Fibroblast of skin of back (primary cell): Measurements from ENCODE around the gene ATP6V0C.
"Not testable (repeated sequence)": the region's sequence is repeated elsewhere in the genome, so short reads cannot be mapped to it uniquely, and the experiment has no call there.

Source experiments
- DNase-seq: peaks from one replicate; pipeline ENCODE4 v3.0.0-alpha.2; 2013

Gene ATP6V0C

DNA sequence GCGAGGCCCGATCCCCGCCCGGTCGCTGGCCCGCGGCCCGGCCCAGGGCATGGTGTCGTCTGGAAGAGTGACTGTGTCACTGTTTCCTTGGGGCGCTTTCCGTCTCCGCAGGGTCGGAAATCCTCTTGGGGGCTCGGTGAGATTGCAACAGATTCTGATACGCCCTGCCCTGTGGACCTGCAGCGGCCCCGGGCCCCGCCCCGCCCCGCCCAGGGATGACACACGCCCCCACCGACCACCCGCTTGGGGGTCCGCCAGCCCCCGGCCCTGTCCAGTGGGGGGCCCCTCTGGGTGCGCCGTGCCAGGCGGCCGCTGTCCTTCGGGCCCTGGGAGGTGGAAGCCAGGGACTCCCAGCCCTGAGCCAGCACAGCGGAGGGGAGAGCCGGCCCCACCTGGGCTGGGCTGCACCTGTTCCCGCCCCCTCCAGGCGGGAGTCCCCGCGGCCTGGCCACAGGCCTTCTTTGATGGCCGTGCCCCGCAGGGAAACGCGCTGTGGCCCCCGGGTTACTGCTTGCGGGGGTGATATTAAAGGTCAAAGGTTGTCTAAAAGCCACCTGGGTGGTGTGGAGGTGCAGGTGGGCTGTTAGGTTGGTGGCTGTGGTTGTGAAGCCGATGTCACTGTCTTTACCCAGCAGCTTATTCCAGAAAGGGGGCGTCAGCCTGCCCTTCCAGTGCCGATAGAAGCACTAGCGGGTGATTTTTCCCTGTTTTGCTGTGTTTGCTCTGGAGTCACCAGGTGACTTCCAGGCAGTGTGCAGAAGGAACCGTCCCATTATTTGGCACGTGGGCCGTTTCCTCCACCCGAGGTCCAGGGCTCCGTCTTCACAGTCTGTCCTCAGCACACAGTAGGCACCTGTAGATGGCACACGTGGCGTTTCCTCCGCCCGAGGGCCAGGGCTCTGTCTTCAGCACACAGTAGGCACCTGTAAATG lies 38.1 kb upstream of the ATP6V0C start:
- DNase-seq, result no peak

DNA sequence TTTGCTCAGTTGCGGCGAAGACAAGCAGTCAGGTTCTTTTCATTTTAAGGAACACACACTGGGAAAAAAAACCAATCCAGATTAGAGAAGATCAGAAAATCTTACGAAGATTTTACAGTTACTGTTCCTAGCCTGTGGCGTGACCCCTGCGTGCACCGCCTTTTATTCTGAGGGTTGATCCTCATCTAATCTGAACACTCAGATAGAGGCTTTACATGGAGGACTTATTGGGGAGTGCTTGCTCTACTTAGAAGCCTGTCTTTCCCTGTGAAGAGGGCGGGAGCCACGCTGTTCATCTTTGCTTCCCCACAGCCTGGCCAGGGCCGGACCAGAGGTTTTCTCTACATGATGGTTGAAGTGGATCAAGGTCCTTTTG lies 37.4 kb upstream of the ATP6V0C start:
- DNase-seq, result no peak

DNA sequence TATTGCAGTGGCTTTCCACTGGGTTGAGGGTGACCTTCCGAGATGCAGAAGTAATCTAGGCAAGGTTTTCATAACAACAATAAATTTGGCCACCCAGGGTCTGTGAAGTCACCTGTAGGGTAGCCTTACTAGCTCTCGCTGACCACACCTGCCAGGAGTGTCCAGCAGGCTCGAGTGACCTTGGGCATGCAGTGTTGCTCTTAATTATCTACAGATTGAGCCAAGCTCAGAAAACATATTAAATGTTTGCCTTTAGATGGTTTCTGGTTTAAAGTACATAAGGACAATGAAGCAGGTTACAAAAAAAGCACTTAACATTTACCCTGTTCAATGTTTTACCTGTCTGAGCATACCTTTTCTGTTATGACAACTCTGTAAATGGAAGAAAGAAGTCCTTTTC lies 37.0 kb upstream of the ATP6V0C start:
- DNase-seq, result no peak

DNA sequence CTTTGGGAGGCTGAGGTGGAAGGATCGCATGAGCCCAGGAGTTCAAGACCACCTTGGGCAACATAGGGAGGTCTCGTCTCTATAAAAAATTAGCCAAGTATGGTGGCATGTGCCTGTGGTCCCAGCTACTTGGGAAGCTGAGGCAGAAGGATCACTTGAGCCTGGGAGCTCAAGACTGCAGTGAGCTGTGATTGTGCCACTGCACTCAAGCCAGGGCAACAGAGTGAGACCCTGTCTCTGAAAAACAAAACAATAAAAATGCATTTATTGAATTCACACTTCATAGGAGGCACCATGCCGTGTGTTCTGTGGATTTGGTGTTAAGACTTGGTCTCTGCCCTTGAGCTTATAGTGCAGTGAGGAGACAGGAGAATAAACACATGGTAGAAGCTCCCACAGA lies 36.4 kb upstream of the ATP6V0C start:
- DNase-seq, result no peak

DNA sequence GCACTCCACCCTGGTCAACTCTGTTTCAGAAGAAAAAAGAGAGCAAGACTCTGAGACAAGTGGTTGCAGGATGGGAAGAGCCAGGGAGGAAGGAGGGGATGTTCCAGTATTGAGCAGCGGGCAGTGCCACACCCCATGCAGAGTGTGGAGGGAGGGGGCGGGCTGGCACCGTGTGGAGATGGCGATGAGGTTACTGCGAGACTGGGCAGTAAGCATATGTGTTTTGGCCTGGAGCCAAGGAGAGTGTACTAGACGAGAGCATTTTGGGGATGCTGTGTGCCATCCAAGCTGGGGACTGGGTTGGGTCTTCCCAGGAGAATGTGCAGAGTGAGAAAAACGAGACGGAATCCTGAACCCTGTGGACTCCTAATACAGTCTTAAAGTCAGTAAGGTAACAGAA lies 35.5 kb upstream of the ATP6V0C start:
- no peak for DNase-seq

DNA sequence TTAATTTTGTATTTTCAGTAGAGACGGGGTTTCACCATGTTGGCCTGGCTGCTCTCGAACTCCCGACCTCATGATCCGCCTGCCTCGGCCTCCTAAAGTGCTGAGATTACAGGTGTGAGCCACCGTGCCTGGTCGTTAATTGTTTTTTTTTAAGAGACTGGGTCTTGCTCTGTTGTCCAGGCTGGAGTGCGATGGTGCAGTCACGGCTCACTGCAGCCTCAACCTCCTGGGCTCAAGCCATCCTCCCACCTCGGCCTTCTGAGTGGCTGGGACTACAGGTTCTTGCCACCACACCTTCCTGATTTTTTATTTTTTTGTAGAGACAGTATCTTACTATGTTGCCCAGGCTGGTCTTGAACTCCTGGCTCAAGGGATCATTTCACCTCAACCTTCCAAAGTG lies 33.8 kb upstream of the ATP6V0C start:
- DNase-seq, result not testable (repeated sequence)

DNA sequence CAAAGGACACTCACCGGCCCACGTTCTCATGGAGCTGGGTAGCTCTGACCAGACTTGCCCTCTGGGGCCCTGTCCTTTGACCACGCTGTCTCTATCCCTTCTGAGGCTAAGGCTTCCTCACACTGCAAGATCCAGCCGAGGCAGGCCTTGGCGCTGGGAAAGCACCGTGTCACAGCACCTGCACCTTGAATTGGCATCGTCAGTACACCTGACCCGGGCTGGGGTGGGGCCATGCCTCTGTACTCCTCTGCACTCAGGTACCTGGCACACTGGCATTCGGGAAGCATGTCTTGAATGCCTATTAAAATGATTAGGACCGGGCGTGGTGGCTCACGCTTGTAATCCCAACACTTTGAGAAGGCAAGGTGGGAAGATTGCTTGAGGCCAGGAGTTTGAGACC lies 32.8 kb upstream of the ATP6V0C start:
- DNase-seq, result no peak

DNA sequence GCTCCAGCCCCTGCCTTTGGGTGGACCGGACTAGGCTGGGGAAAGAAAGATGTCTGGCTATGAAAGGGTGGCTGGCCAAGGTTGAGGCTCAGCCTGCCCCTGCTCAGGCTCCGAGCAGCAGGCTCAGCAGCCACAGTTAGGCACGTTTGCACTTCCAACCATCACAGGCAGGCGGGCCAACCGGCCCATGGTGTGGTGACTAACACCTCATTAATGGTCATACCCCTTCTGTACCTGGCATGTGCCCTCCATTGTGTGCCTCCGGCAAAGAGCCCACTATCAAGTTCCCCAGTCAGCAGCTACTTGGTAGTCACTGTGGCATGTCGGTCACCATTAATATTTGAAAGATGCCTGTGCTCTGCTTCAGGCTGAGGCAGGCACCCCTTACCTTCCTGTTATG lies 32.1 kb upstream of the ATP6V0C start:
- DNase-seq, result no peak

DNA sequence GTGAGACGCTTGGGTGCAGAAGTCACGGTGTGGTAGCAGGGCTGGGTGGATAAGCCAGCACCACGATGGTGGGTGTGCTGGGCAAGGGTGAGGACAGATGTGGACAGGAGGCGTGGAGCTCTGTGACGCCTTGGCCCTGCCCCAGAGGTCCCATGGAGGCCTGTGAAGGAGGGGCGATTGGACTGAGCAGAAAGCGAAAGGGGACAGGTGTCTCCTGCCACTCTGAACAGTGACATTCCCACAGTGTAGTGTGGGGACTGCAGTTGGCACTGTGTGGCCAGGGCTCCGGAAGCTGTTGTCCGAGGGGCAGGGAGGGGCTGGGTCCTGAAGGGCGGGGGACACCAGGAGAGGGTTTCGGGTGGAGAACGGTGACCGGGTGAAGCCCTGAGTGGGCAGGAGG lies 31.5 kb upstream of the ATP6V0C start:
- no peak for DNase-seq

DNA sequence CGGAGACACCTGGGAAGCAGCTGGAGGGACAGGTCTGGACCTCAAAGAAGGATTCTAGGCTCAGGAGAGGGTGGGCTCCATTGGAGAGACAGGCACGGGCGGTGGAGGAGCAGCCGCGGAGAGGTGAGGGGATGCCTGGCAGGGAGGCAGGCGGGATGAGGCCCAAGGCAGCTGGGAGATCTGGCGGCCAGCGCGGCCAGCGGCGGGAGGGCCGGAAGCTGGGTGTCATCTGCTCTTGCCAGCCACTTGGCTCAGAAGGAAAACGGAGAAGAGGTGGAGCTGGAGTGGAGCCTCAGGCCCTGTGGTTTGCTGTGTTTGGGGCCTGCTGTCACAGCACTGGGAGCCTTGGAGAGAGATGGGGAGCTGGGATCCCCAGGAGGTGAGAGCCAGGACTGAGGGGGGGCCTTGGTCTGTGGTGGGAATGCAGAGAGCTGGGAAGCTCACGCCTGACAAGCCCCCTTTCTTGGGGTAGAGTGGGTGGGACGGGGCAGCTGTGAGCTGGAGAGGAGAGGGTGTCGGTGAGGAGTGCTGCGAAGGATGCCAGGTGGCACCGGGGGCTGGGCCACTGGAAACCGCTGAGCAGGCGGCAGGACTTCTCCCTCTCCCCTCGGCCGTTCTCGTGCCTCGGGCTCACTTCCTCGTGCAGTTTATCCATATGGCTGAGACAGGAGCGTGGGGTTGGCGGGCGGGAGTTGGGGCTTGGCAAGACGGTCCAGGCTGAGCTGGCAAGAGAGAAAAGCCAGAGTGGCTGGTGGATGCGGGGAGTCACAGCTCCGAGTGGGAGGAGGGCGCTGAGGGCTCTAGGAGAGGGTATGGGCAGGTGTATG lies 30.8 kb upstream of the ATP6V0C start:
- peak; percentile 56 for DNase-seq

DNA sequence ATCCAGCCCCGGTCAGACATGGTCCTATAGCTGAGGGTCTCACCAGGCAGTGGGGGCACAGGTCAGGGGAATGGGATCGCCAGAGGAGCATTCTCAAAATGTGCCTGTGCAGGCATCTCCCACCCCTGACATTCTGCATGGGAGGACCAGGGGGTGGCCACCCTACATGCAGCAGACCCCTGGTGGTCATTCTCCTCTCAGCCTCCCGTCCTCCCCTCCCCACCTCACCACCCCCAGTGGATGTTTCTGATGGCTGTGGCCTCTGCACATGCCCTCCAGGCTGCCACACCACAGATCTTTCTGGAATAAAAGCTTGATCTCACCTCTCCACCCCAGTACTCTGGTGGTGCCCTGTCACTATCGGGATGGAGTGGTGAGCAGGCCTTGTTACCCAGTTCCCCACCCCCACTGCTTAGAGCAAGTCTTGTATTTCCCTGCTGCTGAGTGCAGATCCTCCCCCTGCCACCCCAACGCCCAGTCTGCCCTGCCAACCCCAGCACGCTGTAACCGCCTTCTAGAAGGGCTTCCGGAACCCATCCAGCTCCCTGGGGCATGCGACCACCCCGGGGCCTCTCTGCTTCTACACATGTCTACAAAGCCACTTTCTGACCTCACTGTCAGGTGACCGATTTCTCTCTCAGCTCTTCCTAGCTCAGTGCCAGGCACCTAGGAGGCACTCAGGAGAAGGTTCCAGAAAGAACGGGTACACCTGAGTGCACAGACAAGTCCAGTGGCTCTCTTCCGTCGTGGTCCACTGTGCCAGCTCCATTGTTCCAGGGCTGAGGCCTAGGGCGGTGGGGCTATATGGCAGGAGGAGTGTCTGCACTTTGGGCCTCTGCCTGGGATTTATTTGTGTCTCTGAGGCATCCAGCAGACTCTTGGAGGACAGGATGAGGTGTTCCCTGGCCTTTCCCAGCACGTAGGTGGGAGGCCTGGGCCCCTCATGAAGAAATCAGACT lies 29.5 kb upstream of the ATP6V0C start:
- DNase-seq, result no peak

DNA sequence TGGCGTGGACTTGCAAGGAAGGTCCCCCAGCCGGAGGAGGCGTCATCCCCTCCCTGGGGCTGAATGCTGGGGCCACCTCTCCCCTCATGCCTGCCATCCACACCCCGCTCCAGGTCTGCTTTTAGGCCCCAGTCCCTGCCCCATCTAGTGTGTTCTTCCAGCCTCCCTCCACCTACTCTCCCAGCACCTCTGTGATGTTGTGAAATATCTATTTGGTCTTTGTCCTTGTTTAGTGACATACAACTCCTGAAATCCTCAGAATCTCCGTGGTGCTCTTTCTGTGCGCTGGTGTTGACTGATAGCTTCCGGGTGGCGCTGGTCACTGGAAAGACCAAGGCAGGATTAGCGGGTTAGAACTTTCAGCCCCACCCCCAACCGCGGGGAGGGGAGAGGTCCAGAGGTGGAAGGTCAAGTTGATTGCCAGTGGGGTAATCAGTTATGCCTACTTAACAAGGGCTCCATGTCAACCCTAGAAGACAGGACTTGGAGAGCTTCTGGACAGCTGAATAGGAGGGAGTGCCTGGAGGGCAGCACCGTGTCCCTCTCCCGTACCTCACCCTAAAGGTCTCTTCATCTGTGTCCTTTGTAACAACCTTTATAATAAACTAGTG lies 28.7 kb upstream of the ATP6V0C start:
- no peak for DNase-seq

DNA sequence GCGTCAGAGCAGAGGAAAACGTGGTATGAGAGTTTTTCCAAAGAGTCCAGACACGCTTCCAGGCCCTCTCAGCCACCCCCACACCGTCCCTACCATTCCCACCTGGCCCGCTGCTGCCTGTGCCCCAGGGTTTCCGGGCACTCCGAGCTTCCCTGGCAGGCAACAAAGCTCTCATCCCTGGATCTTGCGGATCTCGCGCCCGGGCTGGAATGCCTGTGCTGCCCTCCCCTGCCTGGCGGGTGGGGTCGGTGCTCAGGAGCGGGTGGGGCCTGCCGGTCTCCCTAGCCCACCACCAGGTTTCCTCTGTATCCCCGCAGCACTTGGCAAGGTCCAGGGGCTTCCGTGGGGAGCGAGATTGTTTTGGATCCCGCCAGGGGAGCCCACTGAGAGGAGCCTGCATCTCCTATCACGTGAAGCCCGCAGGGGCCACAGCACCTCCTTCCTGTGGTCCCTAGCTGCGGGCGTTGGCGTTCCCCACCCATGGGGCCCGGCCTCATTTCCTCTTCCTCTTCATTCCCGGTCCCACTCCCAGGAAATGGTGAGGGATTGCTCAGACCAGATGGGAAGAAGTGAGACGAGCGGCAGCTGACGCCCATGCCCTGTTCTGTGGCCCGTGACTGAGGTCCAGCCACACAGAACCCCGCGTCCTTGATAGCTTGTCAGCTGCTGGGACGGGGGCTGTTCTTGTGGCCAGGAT lies 27.8 kb upstream of the ATP6V0C start:
- DNase-seq, result no peak

DNA sequence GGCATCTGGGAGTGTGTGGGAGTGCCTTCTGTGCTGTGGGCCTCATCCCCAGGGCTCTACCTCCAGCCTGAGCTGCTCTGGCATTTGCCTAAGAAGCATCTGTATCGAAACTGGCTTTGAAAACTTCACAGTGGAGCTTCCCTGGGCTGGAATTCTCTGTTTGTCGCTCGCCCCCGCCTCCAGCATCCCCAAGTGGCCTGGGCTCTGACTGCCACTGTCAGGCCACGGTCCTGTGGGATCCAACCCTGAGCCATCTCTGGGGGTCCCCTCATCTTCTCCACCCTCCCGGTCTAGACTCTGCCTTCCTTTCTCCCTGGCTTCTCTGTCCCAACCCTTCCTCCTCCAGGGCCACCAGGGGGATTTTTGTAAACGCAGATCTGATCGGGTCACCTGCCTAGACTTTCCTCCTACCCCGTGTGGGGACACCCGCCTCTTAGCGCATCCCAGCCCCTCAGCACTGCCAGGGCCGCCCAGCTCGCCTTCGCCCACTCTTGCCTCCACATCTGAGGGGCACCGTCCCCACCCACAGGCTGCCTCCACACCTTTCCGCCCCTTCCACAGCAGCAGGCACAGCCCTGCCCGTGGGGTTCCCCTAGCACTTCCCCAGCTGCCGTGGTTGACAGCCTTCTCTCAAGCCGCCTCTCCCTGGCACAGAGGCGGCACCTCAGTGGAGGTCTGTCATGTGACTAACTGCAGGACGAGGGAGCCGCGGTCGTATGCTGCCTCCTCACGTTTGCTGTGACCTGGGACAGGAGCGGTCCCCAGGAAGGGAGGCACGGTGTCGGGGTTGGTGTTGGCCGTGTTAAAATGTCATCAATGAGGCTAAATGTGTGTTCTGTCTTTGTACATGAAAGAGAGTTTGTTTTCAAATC lies 26.9 kb upstream of the ATP6V0C start:
- peak; percentile 25 for DNase-seq

DNA sequence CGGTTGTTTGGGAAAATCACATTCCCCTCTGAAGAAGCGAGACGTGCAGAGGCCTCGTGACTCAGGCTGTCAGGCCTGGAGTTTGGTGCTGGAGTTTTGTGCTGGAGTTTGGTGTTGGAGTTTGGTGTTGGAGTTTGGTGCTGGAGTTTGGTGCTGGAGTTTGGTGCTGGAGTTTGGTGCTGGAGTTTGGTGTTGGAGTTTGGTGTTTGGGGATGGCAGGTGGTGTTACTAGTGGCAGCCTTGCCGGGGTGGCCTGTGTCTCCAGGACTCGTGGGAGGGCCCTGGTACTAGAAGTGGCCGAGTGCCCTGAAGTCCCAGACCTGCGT lies 26.3 kb upstream of the ATP6V0C start:
- no peak for DNase-seq

DNA sequence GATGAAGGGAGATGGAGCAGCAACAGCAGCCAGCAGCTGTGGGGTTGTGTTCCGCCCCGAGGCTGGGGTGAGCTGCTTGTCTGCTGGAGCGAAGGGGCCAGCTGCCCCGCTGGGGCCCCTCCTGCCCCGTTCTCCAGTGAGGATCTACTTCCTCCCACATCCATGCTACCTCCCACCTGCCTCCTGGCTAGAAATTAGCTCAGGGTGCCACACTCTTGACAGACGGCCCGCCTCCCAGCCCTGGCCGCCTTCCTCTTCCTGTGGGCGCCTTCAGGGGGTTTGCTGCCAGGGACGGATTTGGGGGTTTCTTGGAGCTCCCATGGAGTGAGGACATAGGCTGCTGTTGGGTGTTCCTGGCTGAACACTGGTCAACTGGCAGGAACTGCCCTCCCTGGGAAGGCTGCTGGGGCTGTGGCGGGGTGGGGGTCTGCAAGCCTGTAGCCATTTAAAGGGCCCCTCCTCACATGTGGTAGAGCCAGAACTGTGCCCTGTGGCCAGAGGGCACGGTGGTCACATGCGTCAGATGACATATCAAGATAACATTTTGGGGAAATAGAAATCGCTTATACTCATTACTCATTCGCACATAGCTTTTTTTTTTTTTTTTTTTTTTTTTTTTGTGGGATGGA lies 25.7 kb upstream of the ATP6V0C start:
- no peak for DNase-seq

DNA sequence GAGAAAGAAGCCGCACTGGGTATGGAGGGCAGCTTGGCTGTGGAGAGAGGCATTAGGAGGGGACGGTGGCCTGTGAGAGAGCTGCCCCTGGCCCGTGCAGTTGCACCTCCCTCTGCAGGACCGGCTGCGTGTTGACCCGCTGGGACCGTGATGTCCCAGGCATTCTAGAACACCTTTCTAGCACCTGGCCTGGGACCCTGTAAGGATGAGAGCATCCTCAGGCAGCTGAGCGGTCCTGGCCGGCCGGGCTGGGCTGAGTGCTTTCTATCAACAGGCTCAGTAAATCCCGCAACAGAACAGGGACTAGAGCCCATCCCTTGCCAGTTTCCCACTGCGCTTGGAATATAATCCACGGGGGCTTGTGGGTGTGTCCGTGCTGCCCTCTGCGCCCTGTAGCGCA lies 24.2 kb upstream of the ATP6V0C start:
- DNase-seq, result no peak

DNA sequence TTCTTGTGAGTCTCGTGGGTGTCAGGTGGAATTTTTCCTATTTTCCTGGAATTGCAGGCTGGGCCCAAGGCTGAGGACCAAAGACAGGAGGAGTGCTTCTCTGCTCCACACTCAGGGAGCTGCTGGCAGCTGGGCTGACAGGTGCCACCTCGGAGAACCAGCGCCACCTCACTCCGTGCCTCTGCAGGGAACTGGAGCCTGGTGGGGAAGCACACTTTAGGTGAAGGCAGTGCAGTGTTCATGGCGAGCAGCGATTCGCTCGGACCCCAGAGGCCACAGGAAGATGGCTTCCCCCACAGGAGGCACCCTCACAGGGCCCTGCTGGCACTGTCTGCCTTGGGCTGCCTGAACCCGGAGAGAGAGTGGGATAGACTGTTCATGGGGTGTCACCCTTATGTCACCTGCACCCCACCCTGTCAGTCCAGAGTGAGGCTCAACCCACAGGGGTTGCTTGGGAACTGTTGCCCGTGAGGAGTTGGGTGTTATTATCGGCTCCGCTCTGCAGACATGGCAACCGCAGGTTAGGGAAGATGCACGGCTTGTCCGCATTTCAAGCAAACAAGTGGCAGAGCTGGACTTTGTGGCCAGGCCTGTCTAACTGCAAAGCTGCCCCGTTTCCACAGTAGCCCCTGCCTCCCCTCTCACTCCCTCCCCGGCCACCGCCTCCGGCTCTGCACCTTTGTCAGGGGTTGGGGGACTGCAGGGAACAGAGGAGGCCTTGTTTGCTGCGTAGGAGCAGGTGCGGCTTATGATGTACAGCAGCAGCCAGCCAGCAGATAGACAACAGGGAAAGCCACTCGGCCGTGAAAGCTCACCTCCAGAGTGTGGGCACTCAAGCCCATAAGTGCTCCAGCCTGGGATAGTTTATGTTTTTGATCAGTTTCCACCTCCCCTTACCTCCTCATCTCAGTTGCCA lies 23.3 kb upstream of the ATP6V0C start:
- no peak for DNase-seq

DNA sequence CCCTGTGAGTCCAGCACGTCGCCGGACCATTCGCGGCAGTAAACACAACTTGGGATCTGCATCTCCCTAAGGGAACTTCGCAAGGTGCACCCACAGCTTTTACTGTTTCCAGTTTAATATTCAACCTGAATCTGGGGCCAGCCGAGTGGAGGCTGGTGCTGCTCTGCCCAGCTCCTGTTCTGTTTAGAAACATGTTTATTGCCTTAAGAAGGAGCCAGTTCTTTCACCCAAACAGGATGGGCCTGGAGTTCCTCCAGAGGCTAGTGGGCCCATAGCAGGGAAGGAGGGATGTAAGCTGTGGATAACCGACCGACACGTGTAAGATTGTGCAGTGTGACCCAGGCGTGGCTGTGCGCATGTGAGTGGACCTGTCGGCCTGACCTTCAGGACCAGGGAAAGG lies 21.5 kb upstream of the ATP6V0C start:
- DNase-seq, result no peak
